NCI-H510A treated with DMSO at 0.1 percent for 48 hours (cell line): ENCODE measurements around the gene CEP41.

ENCODE experiments used
- DNase-seq: peaks from one replicate; lab custom pipeline; 2025; lab: John Stamatoyannopoulos, UW

Gene CEP41

DNA sequence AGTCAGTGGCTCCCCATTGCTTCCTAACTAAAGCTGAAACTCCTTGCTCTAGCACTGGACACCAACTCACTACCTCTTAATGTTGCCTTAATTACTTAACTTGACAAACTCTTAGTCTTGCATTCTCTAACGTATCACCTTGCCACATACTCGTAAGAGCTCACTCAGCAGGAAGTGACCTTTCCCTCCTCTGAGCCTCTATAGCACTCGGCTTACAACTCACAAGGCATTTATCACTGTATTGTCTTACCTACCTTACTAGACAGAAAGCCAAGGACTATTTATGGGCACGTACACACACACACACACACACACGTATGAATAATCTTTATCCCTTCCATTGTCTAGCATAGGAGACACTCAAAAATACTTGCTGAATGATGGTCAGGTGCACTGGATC lies 21.2 kb downstream of the CEP41 start:
- DNase-seq = peak; percentile 7

DNA sequence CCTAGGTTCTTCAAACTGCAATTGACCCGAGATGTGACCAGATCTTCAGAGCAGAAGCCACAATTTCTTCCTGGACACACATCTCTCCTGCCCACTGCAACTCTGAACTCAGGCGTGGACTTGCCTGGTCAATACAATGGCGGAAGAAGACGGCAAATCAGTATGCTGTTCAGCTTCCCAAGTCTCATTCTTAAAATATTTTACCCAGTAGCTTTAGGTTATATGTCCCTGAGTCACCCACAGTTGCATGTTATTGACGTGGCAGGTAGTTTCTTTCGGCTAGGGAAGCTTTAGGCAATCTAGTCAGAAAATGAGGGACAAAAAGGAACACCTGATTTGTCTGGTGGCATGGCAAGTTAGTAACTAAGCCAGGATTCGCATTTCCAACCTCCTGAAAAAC lies 22.5 kb downstream of the CEP41 start:
- DNase-seq = no peak

DNA sequence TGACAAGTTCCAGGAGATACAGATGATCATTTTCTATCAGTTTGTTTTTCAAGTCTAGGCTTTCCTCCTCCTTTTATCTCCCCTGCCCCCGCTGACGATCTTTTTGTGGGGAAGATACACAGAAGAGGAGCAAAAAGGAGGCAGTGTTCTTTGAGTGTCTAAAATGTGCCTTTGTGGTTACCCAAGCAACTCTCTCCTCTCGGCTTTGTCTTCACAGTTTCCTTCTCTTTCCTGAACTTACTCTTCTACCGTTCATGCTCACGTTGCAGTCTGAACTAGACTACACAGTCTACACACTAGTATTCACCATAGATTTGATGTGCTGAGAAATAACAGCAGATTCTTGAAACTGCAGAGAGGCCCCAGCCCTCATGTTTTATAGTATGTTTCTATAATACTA lies 23.6 kb downstream of the CEP41 start:
- no peak for DNase-seq

DNA sequence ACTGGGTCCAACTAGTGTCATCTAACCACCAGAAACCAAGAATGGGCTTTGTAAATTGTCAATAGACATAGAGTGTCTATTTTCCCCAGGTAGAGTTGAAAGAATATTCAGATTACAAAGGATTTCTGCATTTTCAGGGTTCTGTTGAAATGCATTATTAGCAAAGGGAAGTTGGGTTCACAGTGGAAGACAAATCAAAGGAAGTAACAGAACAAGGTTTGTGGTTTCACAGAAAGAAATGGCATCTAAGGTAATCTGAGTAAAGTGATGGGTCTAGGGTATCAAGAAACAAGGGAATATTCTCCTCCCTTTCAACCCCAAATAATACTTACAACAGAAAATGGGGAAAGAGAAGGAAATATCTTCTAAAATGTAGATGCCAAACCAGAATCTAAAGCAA lies 25.8 kb downstream of the CEP41 start:
- no peak for DNase-seq

DNA sequence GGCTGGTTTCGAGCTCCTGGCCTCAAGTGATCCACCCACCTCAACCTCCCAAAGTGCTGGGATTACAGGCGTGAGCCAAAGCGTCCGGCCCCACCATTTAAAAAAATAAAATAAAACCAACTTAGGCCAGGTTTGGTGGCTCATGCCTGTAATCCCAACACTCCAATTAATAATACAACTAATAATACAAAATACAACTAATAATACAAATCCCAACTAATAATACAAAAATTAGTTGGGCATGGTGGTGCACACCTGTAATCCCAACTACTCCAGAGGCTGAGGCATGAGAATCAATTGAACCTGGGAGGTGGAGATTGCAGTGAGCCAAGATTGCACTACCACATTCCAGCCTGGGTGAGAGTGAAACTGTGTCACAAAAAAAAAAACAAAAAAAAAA lies 27.6 kb downstream of the CEP41 start:
- no peak for DNase-seq

DNA sequence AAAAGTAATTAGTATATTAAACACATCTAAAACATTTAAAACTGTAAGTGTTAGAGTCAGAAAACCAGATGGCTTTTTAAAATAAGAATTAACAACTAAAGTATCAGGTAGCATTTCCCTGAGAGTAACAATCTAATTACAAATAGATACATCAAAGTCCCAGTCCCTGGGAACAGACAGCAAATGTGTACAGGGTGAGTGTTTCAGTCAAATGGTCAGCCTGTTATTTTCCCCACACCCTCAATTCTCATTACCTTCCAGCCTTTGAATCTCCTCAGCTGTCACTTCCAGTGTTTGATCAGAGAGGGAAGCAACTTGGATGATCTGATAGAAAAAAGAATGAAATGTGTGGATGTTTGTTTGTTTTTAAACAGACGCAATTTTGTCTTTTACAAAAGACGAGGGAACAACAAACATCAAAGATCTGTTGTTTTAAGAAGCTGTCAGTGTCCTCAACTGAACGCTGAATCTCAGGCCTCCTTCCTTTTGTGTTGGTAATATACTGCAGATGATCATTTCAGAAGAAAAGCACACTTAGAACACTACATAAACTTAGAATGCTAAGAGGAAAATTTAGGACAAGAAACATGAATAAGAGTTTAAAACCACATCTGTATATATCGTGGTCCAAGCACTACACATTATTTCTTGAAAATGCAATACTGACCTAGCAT lies 29.8 kb downstream of the CEP41 start:
- DNase-seq = no peak

DNA sequence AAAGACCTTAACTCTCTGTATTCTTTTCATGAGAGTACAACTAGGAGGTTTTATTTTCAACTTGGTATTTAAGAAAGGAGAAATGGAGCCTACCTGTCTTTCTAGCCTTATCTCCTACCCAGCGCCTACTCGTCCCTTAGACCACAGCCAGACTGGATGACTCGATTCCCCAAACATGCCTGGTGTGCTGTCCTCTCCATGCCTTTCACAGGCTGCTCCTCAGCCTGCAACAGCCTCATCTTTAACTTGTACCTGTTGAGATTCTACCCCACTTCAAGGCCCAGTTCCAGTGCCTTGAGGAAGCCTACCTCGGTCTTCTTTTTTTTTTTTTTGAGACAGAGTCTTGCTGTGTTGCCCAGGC lies 31.1 kb downstream of the CEP41 start:
- no peak for DNase-seq

DNA sequence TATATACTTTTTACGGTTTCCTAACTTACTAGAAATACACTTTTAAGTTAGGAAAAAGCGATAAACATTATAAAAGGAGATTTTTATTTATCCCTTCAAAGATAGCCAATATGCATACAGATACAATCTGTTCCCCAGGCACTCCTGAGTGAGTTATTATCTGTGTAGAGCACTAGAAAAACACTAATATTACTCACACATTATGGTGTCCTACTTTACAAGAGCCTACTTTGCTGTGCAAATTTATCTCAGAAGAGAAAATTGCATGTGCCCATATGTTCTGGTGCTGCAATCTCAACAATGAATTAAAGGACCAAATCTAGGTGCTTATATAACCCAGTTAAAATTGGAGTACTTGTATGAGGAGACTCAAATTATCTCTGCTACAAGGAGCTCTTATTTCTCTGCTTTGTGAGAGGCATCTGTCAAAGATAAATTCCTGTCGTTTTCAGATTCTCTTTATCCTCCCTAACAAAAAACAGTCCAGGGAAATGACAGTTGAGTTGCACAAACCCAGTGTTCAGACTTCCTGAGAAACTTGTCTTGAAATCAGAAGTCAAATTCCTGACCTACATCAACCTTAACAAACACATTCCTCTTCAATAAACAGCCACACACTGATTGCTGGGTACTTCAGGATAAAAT lies 31.6 kb downstream of the CEP41 start:
- no peak for DNase-seq

DNA sequence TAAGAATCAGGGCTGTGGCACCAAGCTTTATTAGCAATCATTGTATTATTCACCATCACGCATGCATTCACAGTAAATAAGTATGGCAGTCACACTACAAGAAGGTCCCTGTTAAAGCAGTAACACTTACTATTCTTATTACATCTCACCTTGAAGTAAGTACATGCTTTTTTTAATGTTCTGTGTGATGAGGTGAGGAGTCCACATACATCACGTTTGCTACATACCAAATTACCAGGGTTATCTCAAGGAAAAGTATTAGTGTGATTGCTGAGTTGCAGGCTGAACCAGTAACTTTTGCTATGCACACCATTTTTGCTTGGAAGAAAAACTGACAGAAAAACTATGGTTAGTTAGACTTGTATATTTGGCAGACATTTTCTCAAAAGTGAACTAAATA lies 35.8 kb downstream of the CEP41 start:
- no peak for DNase-seq

DNA sequence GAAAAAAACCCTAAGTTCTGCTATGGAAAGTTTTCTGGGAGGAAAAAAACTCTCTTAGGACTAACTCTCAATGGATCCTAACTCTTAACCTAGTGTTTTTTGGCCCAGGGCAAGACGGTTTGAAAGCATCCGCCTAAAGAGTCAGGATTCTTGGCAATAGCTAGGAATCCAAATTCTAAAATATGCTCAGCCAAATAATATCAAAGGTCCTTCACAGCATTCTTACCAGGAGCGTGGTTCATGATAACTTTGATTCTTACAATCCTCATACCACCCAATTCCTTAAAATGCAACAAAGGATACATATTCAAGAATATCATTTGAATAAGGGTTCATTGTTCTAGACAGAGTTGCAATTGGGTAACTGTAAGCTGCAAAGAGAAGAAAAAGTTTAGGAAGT lies 39.2 kb downstream of the CEP41 start:
- no peak for DNase-seq

DNA sequence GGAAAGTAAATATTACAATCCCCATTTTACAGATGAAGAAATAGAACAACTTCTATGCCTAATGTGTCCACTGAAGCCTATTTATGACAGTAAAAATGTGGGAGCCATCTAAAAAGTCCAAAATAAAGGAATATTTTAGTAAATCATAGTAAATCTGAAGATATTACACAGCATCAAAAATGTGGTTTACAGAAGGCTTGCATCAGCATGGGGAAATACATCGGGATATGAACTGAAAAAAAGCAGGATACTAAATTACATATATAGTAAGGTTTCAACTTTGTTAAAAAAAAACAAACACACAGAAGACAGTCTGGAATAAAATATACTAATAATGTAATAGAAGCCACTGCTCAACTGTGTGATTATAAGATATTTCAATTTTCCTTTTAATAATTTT lies 39.7 kb downstream of the CEP41 start:
- DNase-seq = no peak

DNA sequence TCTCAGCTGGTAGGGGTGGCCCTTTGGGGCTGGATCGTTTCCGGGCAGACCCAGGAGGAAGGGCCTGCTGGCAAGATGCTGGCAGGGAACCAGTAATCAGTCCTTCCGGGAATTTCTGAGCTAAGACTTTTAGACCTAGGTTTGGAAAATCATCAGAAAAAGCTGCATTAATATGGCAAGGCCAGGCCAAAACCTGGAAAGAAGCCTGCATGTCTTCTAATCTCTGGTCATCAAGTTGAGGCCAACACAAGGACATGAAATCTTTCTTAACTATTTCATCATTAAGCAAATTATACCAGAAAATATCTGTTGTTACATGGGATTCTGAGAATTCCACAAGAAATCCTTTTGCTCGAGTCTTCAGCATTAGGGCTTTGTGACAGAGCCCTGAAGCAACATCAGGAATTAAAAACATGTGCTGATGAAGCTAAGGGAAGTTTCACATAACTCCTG lies 40.7 kb downstream of the CEP41 start:
- DNase-seq = no peak

DNA sequence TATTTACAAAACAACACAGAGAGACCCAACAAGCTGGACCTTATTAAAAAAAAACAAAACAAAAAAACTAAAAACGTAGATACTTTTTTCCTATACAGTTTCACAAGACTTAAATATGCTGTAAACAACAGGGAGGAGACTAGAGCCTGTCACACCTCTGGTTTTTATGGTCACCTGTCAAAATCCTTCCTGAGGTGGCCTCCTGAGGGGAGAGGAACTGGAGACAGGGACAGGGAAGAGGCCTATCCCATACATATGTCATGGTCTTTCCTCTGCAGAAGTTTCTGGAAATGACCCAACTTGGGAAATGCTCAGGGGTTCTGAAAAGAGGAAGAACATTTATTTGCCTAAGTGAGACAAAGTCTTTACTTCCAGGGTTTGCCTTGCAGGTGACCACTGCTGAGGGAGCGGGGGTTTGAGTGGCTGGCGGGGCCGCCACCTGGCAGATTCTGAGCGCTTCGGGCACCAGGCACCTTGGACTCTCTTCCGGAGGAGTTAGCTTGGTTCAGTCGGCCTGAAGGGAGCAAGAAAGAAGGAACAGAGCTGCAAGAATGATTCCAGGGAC lies 42.2 kb downstream of the CEP41 start:
- no peak for DNase-seq

DNA sequence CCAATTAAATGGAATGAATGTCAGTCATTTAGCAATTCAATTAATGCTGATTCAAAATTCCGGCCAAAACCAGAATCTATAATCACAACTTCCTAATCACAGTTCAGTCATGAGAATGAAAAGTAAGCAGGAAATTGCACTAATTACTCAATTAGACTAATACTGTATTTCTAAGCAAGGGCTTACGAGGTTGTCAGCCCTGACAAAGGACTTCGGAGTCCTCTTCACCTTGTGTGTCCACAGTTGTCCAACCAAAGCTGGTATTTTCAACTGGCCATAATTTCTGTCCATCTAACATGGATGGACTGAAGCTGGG lies 43.1 kb downstream of the CEP41 start:
- DNase-seq = no peak

DNA sequence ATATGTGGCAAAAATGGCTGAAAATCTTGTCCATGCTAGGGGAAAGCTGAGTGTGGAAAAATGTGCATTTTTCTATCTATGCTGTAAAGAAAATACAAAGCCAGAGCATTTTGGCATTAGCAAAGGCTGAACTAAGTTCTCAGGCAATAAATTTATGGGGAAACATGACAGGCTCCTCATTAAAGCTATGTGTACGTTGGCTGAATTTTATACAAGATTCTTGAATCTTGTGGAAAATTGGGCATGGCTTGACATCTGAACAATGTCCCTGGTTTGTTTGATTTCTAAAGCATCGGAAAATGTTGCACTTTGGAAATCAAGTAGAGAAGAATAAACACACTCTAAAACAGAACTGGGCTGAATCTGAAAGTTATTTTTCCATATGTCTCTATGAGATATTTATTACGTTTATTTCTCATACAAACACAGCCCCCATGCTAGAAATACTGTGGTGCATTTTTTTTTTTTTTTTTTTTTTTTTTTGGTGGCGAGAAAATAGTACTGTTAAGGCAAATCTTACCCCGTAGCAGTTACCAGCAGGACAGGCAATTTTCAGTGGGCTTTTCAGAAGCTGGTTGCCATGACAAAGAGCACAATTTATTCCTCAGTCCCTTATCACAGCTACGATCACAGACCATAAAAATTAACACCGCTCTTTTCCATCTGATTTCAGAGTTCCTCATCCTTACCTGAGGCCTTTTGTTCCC lies 43.6 kb downstream of the CEP41 start:
- no peak for DNase-seq

DNA sequence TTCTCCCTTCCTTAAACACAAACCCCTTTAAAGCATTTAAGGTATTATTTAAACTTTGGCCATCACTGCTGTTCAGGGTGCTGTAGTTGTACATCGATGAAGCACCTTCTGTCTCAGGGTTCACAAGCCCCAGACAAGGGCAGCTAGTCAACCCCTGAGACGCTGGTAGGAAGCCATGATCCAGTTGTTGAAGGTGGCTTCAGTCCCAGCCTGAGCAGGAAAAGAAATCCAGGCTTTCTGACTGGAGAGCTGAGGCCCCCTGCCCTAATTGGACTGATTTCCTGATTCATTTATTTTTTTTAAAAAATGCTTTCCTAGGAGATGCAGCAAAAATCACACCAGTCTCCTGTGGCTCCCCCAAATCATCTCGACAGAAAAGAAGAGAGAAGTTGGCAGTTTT lies 44.7 kb downstream of the CEP41 start:
- no peak for DNase-seq

DNA sequence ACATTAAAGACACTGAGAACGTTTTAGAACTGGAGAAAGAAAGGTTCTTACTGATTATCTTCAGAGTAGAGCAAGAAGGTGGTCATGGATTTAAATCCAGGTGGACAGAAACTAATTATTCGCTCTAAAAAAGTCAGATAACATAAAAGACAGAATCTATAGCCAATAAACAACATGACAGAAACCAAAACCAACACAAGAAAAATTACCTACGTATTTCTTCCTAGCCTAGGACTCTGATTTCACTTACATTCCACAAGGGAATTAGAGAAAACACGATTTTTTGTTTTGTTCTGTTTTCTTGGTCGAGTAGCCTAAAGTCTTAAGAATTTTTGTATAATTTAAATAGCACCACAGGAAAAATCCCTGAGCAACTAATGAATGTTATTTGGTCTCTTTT lies 45.4 kb downstream of the CEP41 start:
- no peak for DNase-seq

DNA sequence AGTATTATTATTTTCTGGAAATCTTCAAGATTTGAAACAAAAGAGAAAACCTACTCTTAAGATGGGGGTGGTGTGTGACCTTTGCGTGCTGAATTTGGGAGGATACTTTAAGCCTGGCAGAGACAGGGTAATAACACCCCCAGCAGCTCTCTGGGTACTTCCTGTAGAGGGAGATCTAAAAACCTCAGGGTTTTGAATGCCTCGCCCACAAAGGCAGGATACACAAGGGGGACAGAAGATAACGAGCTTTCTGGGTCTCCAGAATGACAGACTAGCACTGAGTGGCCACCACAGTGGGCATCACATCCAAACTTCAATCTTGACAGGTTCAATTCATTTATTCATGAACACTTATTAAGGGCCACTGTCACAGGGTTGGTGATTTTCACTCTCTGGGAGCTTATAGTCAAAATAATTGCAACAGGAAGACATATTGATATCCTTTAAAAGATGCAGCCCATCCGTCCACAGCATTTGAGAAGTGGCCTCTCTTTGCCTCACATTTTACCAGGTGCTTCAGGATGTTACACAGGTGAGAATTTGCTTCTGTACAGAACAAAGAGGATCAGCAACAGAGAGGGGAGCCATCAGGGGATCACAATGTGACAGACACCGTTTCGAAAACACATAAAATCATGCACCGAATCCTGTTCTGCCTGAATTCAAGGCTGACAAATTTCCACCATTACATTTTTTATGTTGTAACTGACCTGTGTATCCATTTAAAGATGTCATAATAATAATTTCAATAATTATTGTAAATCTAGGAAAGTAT lies 46.2 kb downstream of the CEP41 start:
- no peak for DNase-seq

DNA sequence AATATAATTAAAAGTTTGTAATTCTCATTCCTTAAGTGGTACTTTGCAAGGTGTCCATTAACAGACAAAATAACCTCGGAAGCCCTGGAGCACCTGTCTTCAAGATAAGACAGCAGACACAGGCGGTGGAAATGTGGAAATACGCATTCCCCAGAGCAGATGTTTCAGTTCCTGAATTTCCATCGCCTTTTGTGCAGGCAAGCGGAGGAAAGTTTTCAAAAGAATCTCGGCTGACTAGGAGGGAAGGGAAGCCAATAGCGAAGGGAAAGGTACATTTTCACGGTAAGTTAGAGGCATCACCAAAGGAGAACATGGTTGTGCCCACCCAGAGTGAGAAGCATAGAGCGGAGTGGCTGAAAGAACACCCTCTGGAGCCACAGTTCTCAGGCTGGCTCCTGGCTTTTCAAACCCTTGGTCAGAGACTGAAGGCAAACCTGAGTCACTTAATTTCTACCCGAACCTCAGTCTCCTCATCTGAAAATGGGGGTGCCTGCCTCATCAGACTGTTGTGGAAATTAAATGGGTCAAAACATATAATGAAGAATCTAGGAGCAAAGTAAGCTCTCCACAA lies 46.9 kb downstream of the CEP41 start:
- no peak for DNase-seq

DNA sequence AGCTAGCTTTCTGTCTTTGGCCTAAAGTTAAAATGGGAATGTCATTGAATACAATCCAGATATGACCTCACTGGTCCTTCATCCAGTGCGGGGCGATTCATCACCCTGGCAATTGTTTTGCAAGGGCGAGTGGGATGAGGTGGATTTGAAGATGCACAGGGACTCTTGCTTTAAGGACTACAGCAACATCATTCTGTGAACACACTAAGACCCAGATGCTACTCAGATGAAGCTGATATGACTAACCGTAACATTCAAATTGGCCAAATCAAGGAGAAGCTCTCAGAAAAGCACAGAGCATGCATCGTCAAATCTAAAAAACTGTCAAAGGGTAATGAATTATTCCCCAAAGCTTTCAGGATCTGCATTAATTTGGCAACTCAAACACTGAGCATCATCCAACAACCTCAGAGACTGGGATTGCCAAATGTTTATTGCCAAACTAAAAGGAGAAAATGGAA lies 47.7 kb downstream of the CEP41 start:
- DNase-seq = no peak

DNA sequence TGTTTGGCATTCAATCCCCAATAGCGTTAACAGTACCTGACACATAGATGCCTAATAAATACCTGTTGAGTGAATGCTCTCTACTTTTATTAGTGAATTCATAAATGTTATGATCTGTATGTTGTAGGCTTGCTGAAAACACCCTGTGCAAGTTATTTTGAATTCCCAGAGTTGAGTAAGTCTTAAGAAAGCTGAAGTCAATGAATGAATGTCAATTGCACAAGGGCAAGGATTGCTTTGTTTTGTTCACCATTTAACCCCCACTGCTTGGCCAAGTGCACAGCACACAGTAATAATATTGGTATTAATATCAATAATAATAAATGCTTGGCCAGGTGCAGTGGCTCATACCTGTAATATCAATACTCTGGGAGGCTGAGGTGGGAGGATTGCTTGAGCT lies 50.3 kb downstream of the CEP41 start:
- DNase-seq = no peak

DNA sequence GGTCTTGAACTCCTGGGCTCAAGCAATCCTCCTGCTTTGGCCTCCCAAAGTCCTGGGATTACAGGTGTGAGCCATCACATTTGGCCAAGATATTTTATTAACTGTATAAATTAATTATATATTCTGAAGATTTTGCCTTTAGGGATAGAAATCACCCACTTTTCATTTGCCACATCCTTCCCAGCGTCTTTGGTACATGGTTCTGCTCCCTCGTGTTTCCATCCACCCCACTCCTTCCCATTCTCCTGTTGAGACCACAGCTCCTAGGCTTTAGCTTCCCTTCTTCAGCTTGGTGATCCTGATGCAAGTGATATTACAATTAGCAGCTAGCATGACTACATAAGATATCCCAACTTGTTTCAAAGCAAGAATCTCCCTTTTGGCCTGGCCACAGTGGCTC lies 52.1 kb downstream of the CEP41 start:
- DNase-seq = no peak
